NCI-H2029 (cell line): Measurements from ENCODE around the gene CEP104.

Experiments used
- DNase-seq: peaks from one replicate; lab custom pipeline; 2025; lab: John Stamatoyannopoulos, UW

CEP104 gene

GRCh38 chr1:3856923-3857790 lies at the start of gene CEP104, which contains the start of gene DFFB:
TSS of gene CEP104 (minus strand) at chr1:3857211. CDS start at chr1:3852407, 4,804 bp downstream.
TSS of gene DFFB (plus strand) at chr1:3857476. CDS start at chr1:3857604, 128 bp downstream.
- no peak for DNase-seq

- DNase-seq = no peak
Measured at GRCh38 chr1:3906672-3907020, 49.6 kb upstream of the CEP104 start.

GRCh38 chr1:3905953-3906671 lies 49.1 kb upstream of the CEP104 start:
- DNase-seq = no peak

GRCh38 chr1:3905266-3905952 lies 48.4 kb upstream of the CEP104 start:
- DNase-seq = no peak

- DNase-seq = no peak
Measured at GRCh38 chr1:3904843-3905185, 47.8 kb upstream of the CEP104 start.

- DNase-seq = no peak
Measured at GRCh38 chr1:3904006-3904842, 47.2 kb upstream of the CEP104 start.

GRCh38 chr1:3903141-3904005 lies 46.4 kb upstream of the CEP104 start:
- no peak for DNase-seq

- no peak for DNase-seq
Measured at GRCh38 chr1:3902571-3903091, 45.6 kb upstream of the CEP104 start.

GRCh38 chr1:3902111-3902511 lies 45.1 kb upstream of the CEP104 start:
- DNase-seq = no peak

GRCh38 chr1:3900969-3901529 lies 44.0 kb upstream of the CEP104 start:
- DNase-seq = no peak

- DNase-seq = no peak
Measured at GRCh38 chr1:3900150-3900968, 43.3 kb upstream of the CEP104 start, which contains the start of gene C1orf174. TSS of gene C1orf174 (minus strand) at chr1:3900272. CDS start at chr1:3900186, 86 bp downstream.

GRCh38 chr1:3899754-3900149 lies 42.7 kb upstream of the CEP104 start:
- DNase-seq = no peak

- no peak for DNase-seq
Measured at GRCh38 chr1:3898994-3899753, 42.2 kb upstream of the CEP104 start.

GRCh38 chr1:3898475-3898735 lies 41.4 kb upstream of the CEP104 start:
- no peak for DNase-seq

GRCh38 chr1:3896396-3897000 lies 39.5 kb upstream of the CEP104 start:
- DNase-seq = no peak

- no peak for DNase-seq
Measured at GRCh38 chr1:3895951-3896325, 38.9 kb upstream of the CEP104 start.

- DNase-seq = no peak
Measured at GRCh38 chr1:3895279-3895950, 38.4 kb upstream of the CEP104 start.
